ENCODE data around the gene TPRN.

The TPRN gene

GRCh38 chr9:137173796-137174664 lies 26.5 kb downstream of the TPRN start:
- DNase-seq (ENCODE audit: low read depth): no peak

DNA sequence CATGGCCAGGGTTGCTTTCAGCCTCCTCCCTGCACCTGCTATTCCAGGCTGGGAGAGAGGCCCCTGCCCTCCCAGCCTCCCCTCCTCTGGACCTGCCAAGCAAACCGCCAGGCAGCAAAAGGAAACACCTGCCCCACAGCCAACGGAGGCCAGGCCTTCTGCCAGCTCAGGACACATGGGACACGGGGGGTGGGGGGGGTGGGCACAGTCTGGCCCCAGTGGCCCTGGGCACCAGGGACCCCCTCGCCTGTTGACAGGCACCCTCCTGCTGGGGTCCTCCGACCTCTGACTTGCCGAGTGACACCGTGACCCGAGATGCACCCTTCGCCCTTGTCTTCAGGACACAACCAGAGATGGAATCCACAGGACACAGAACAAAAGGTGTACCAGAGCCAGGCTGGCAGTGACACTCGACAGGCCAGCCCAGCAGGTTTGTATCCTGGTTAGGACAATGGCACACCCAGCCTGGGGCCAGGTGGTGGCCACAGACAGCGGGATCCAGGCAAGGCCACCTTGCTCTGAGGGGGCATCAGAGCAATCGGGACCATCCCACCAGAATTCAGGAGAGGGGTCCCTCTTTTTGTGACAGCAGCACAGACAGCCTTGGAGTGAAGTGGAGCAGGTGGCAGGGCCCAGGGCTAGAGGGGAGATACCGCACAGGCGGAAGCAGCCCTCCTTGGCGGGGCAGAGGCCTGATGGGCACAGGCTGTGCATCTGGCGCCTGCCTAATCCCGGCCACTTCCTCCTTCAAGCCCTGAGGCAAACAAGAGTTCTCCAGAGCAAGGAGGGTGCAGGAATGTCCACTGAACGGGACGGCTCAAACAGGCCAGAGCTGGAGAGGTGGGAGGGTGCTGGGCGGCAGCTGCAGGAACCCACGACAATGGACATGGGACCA lies 27.4 kb downstream of the TPRN start:
- no peak for DNase-seq (ENCODE audit: low read depth)

GRCh38 chr9:137171149-137171900 lies 29.2 kb downstream of the TPRN start:
- DNase-seq (ENCODE audit: low read depth): no peak

DNA sequence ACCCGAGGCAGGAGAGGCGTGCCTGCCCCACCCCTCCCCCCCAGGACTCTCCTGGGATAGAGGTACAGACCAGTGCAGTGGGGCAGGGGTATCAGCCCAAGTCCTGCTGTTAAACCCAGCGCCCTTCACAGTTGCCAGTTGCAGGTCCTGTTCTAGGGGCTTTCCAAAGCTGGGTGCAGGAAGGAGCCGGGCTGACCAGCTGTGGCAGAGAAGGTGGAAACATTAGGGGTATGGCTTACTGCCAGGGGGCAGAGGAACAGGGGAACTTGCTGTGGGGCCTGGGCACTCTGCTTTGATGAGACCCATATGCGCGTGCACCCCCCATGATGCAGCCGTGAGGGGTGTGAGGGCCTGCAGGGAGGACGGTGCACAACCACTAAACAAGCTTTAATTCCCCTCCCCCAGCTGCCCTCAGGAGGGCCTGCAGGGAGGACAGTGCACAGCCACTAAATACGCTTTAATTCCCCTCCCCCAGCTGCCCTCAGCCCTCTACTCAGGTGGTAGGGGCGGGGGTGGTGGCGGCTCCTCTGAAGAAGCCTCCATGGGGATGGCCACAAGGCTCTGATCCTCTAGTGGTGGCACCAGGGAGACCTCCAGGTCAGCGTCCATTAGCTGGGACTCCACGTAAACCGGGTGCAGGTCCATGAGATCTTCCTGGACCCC lies 29.9 kb downstream of the TPRN start:
- DNase-seq (ENCODE audit: low read depth): no peak

GRCh38 chr9:137169896-137170358 lies 30.6 kb downstream of the TPRN start, which contains the start of gene LRRC26:
LRRC26 (minus strand) TSS chr9:137170051; CDS start chr9:137169943, 108 bp downstream.
- DNase-seq (ENCODE audit: low read depth): no peak

- no peak for DNase-seq (ENCODE audit: low read depth)
Observed at GRCh38 chr9:137168904-137169856, 31.4 kb downstream of the TPRN start.

- DNase-seq (ENCODE audit: low read depth): no peak
Observed at GRCh38 chr9:137168573-137168903, 32.0 kb downstream of the TPRN start.

GRCh38 chr9:137167747-137168572 lies 32.6 kb downstream of the TPRN start:
- DNase-seq (ENCODE audit: low read depth): no peak

DNA sequence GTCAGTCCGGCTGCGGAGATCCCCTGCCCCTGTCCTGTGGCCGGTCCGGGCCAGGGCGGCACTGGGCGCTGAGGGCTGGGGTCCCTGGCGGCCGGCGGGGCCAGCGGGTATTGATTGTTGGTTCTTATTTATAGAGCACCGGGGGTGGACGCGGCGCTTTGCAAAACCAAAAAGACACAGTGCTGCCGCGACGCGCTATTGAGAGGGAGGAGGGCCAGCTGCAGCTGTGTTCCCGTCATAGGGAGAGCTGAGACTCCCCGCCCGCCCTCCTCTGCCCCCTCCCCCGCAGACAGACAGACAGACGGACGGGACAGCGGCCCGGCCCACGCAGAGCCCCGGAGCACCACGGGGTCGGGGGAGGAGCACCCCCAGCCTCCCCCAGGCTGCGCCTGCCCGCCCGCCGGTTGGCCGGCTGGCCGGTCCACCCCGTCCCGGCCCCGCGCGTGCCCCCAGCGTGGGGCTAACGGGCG lies 33.2 kb downstream of the TPRN start:
- no peak for DNase-seq (ENCODE audit: low read depth)

GRCh38 chr9:137166380-137167229 lies 33.9 kb downstream of the TPRN start:
- DNase-seq (ENCODE audit: low read depth): no peak

- DNase-seq (ENCODE audit: low read depth): no peak
Observed at GRCh38 chr9:137165250-137165836, 35.2 kb downstream of the TPRN start.

DNA sequence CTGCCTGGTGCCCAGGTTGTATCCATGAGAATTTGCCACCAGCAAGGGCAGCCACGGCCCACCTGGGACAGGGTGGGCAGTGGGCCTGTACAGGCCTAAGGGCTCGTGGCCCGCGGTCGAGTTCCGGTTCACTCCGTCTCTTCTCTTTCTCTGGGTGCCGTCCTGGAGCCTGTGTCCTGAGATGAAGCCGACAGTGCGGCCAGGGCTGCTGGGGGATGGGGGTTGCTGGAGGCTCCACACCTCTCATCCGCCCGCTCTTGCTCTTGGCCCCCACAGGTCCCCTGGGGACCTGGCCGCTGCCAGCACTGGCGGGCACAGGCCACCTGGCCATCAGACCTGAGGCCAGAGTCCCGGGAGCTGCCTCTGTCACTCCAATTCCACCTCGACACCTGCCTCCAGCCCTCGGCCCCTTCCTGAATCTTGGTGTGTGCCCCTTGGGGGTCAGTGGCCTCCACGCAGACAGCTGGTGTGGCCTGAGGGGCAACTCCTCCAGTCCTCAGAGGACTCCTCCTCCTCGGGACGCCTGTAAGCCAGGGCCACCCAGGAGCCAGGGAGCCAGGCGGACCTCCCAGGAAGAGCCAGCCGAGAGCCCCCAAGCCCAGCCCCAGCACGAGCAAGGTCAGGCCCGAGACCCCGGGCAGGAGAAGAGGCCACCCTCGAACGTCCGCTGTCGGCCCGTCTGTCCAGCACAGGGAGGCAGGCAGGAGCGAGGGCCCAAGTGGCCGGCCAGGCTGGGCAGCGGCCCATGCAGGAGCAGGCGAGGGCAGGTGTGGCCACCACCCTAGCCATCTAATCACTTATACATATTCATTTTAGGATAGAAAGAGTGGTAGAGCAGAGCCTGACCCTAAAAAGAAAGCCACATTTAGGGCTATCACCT lies 35.9 kb downstream of the TPRN start:
- no peak for DNase-seq (ENCODE audit: low read depth)

GRCh38 chr9:137163805-137164204 lies 36.7 kb downstream of the TPRN start:
- DNase-seq (ENCODE audit: low read depth): no peak

GRCh38 chr9:137163365-137163715 lies 37.2 kb downstream of the TPRN start:
- no peak for DNase-seq (ENCODE audit: low read depth)

DNA sequence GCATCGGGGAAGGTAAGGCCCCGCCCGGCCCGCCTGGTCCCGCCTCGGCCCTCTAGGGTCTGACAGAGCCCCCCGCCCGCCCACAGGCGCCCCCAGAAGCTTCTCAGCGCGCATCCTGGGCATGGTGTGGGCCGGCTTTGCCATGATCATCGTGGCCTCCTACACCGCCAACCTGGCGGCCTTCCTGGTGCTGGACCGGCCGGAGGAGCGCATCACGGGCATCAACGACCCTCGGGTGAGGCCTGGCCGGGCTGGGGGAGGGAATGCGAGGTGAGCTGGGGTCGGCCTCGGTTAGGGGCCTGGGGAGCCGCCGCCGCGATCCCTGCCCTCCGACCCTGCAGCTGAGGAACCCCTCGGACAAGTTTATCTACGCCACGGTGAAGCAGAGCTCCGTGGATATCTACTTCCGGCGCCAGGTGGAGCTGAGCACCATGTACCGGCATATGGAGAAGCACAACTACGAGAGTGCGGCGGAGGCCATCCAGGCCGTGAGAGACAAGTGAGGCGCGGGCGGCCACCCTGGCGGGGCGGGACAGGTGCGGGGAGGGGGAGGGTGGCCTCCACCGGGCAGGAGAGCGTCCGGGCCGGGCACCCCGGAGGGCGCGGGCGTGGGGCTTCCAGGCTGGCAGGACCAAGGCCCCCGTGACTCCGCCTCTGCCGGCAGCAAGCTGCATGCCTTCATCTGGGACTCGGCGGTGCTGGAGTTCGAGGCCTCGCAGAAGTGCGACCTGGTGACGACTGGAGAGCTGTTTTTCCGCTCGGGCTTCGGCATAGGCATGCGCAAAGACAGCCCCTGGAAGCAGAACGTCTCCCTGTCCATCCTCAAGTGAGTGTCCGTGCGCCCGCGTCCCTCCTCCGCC lies 37.8 kb downstream of the TPRN start:
- DNase-seq (ENCODE audit: low read depth): no peak

Data from stimulated activated CD8-positive, alpha-beta memory T cell treated with anti-CD3 and anti-CD28 coated beads, Interleukin-7, amount 100 ng/mL, for 24 hours (primary cell).